GM12892 (cell line): ENCODE measurements around the gene GPATCH3.

ENCODE experiments used
- POLR2A ChIP-seq: IDR thresholded peaks from 2 replicates; pipeline ENCODE4 v1.6.1; 2011; ENCODE audit warnings: low read depth, low read length, control low read depth
- POLR2AphosphoS5 ChIP-seq: IDR thresholded peaks from 2 replicates; pipeline ENCODE4 v1.6.1; 2011; ENCODE audit warnings: low read depth, low read length, control low read depth

DNA sequence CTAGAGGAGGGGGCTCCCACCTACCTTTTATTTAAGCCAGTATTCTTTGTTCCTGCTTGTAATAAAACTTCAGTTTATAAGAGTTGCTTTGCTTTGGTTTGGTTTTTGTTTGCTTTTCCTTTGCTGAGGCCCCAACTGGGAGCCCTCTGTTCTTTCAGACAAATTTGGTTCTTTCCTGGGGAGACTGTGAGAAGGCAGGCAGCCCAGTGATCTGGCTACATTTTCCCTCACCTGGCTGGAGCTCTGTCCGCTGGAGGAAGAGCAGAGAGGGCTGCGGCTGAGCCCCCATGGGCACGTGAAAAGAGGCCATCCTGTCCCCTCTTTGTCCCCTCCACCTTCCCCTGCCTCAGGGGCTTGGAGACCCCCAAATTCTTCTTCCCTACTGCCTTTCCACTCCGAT lies 44.6 kb downstream of the GPATCH3 start:
- TF ChIP-seq POLR2AphosphoS5 (no peak), POLR2A (no peak; the same call in 1 of the 2 replicates)
